ENCODE measurements around the gene LTBP1. TPM values are rescaled to one million over a fixed set of nuclear protein-coding genes. Genes with fewer than 3 reads are reported as not detected.

LTBP1 gene
- total RNA-seq, 1 experiment from 2014 or later: 12.5 TPM

DNA sequence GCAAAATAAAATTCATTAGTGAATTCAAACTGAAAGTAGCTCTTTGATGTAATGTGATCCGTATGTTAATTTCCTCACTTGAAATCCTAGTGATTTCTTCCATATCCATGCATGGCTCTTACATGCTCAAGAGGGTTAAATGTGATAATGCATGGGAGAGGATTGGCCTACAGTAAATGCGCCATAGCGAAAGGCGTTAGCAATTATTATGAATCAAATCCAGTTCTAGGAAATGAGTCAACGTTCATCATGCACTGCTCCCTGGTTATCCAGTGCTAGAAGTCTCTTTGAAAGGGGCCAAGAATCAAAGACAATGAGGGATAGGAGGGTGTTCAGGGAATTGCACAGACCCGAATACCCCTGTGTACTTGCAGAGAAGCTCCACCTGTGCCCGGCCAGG is 428.3 kb downstream of the LTBP1 start:
- Histone ChIP-seq H3K9me3 (ENCODE audit: control insufficient read depth, insufficient read depth, low read depth, low read length) (no peaks in the 10 kb centered on the region), H3K36me3 (ENCODE audit: control insufficient read depth, insufficient read depth, low read length) (no peaks in the 10 kb centered on the region), H3K27me3 (ENCODE audit: control insufficient read depth, insufficient read depth, low read length) (no peaks in the 10 kb centered on the region), H3K4me1 (ENCODE audit: control insufficient read depth, insufficient read depth, low read length) (no peaks in the 10 kb centered on the region), H3K4me3 (ENCODE audit: low read depth in 2 of 2, low read length in 2 of 2) (no peak overlapping the region), H3K27ac (ENCODE audit: low read length) (no peak overlapping the region)
- no TSS peak for BruUV-seq (replicated peaks)
- intact Hi-C loops (cut with micrococcal nuclease; ENCODE audit: unreplicated experiment) (loop anchor here (10.0 kb wide), 1 partner anchor 430 kb away; the partner anchor contains the start of gene LTBP1), in situ Hi-C loops (cut with HindIII; ENCODE audit: low pct_unique_long_range_greater_than_20kb, low sequenced_read_pairs) (loop anchor here (10.0 kb wide), 1 partner anchor 430 kb away; the partner anchor contains the start of gene LTBP1)
- no peak for DNase-seq (ENCODE audit: low read depth, low spot score)
- ChIA-PET CTCF (no interaction called here), POLR2A (no interaction called here)
- peak; percentile 51 for ATAC-seq
- TF ChIP-seq TCF7L2 (IDR thresholded peaks at IDR 0.05; ENCODE audit: low read depth, low read length) (no peak), POLR2AphosphoS5 (IDR thresholded peaks at IDR 0.05; ENCODE audit: low read depth, low read length) (no peak), SIN3A (IDR thresholded peaks at IDR 0.05; ENCODE audit: borderline replicate concordance, insufficient read depth, low read depth, low read length) (no peak)
- TF ChIP-seq, protein P1, sequence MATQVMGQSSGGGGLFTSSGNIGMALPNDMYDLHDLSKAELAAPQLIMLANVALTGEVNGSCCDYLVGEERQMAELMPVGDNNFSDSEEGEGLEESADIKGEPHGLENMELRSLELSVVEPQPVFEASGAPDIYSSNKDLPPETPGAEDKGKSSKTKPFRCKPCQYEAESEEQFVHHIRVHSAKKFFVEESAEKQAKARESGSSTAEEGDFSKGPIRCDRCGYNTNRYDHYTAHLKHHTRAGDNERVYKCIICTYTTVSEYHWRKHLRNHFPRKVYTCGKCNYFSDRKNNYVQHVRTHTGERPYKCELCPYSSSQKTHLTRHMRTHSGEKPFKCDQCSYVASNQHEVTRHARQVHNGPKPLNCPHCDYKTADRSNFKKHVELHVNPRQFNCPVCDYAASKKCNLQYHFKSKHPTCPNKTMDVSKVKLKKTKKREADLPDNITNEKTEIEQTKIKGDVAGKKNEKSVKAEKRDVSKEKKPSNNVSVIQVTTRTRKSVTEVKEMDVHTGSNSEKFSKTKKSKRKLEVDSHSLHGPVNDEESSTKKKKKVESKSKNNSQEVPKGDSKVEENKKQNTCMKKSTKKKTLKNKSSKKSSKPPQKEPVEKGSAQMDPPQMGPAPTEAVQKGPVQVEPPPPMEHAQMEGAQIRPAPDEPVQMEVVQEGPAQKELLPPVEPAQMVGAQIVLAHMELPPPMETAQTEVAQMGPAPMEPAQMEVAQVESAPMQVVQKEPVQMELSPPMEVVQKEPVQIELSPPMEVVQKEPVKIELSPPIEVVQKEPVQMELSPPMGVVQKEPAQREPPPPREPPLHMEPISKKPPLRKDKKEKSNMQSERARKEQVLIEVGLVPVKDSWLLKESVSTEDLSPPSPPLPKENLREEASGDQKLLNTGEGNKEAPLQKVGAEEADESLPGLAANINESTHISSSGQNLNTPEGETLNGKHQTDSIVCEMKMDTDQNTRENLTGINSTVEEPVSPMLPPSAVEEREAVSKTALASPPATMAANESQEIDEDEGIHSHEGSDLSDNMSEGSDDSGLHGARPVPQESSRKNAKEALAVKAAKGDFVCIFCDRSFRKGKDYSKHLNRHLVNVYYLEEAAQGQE (IDR thresholded peaks at IDR 0.05; ENCODE audit: insufficient read depth in 1 of 2, low read depth in 2 of 2, low read length in 1 of 2): no peak

DNA sequence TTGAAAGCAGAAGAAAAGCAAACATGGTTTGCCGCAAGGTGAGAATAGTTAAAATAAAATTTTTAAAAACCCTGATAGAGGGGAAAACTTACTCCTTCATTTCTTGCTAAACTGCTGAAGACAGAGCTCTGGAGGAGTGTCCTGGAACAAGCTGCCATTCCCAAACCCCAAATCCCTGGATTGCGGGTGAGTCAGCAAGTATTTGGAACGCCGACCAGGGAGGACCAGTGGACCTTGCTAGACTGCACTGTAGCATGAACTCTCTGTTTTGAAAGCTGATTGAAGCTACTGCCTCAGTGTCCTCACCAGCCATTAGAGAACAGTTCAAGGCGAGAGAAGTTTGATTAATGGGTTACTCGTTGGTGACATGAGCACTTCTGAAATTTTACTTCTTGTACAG is 430.3 kb downstream of the LTBP1 start:
- Histone ChIP-seq H3K9me3 (ENCODE audit: control insufficient read depth, insufficient read depth, low read depth, low read length) (no peaks in the 10 kb centered on the region), H3K4me3 (ENCODE audit: low read depth in 2 of 2, low read length in 2 of 2) (no peak overlapping the region), H3K27ac (ENCODE audit: low read length) (no peak overlapping the region), H3K36me3 (ENCODE audit: control insufficient read depth, insufficient read depth, low read length) (no peaks in the 10 kb centered on the region), H3K27me3 (ENCODE audit: control insufficient read depth, insufficient read depth, low read length) (no peaks in the 10 kb centered on the region), H3K4me1 (ENCODE audit: control insufficient read depth, insufficient read depth, low read length) (no peaks in the 10 kb centered on the region)
- ATAC-seq: no peak
- intact Hi-C loops (cut with micrococcal nuclease; ENCODE audit: unreplicated experiment) (loop anchor here (10.0 kb wide), 1 partner anchor 432 kb away; the partner anchor contains the start of gene LTBP1), in situ Hi-C loops (cut with HindIII; ENCODE audit: low pct_unique_long_range_greater_than_20kb, low sequenced_read_pairs) (loop anchor here (10.0 kb wide), 1 partner anchor 432 kb away; the partner anchor contains the start of gene LTBP1)
- no peak for TF ChIP-seq SIN3A (IDR thresholded peaks at IDR 0.05; ENCODE audit: borderline replicate concordance, insufficient read depth, low read depth, low read length)
- TF ChIP-seq TCF7L2 (IDR thresholded peaks at IDR 0.05; ENCODE audit: low read depth, low read length): no peak
- TF ChIP-seq, protein P1 (IDR thresholded peaks at IDR 0.05; ENCODE audit: insufficient read depth in 1 of 2, low read depth in 2 of 2, low read length in 1 of 2): no peak
- no peak for TF ChIP-seq POLR2AphosphoS5 (IDR thresholded peaks at IDR 0.05; ENCODE audit: low read depth, low read length)
- TF ChIP-seq, protein P2, sequence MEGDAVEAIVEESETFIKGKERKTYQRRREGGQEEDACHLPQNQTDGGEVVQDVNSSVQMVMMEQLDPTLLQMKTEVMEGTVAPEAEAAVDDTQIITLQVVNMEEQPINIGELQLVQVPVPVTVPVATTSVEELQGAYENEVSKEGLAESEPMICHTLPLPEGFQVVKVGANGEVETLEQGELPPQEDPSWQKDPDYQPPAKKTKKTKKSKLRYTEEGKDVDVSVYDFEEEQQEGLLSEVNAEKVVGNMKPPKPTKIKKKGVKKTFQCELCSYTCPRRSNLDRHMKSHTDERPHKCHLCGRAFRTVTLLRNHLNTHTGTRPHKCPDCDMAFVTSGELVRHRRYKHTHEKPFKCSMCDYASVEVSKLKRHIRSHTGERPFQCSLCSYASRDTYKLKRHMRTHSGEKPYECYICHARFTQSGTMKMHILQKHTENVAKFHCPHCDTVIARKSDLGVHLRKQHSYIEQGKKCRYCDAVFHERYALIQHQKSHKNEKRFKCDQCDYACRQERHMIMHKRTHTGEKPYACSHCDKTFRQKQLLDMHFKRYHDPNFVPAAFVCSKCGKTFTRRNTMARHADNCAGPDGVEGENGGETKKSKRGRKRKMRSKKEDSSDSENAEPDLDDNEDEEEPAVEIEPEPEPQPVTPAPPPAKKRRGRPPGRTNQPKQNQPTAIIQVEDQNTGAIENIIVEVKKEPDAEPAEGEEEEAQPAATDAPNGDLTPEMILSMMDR (IDR thresholded peaks at IDR 0.05): no peak
- ChIA-PET POLR2A (no interaction called here), CTCF (no interaction called here)
- no TSS peak for BruUV-seq (replicated peaks)
- DNase-seq (ENCODE audit: low read depth, low spot score): no peak

Measured in Panc1 (cell line).